ENCODE measurements around the gene KLHL22.
"Not testable (repeated sequence)": the region's sequence is repeated elsewhere in the genome, so short reads cannot be mapped to it uniquely, and the experiment has no call there.

Gene KLHL22, protein sequence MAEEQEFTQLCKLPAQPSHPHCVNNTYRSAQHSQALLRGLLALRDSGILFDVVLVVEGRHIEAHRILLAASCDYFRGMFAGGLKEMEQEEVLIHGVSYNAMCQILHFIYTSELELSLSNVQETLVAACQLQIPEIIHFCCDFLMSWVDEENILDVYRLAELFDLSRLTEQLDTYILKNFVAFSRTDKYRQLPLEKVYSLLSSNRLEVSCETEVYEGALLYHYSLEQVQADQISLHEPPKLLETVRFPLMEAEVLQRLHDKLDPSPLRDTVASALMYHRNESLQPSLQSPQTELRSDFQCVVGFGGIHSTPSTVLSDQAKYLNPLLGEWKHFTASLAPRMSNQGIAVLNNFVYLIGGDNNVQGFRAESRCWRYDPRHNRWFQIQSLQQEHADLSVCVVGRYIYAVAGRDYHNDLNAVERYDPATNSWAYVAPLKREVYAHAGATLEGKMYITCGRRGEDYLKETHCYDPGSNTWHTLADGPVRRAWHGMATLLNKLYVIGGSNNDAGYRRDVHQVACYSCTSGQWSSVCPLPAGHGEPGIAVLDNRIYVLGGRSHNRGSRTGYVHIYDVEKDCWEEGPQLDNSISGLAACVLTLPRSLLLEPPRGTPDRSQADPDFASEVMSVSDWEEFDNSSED

DNA sequence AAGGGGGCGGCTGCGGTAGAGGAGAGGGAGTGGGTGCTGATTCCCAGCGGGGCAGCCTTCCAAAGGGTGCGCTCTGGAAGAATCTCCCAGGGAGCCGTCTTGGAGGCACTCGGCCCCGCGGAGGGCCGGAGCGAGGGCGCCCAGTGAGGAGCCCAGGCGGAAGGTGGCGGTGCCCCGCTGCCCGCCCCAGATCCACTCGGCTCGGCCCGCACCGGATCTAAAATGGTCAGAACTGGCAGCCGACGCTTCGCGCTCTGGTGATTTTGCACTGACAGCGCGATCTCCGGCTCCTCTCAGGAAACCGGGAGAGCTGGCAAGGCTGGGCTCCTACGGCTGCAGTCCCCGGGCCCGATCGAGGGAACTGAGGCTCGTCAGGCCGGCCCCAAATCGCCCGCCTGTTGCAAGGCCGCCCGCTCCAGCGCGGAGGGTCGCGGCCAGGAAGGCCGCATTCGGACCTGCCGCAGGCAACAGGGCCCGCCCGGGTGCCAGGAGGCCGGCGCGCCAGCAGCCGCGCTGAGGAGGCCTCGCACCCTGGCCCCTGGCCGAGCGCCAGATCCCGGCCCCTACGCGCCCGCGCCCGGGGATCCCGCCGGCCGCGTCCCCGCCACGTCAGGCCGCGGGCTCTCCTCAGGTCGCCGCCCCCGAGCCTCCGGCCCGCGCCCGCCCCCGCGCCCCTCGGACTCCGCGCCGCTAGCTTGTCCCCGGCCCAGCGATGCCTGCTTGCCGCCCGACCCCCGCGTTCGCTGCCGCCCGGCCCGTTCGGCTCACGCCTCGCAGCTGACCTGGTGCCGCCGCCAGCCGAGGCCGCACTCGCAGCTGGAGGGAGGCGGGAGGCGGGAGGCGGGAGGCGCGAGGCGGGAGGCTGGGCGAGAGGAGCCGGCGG is at the start of gene KLHL22:
TSS of gene KLHL22 (minus strand) at position 818 of the 883 bp plus-strand sequence. CDS start 6,584 bp downstream, outside the sequence.
- no peak for FAIRE-seq
- peak; percentile 59; the same call in 1 of the 2 replicates for TF ChIP-seq POLR2A (IDR thresholded peaks at IDR 0.05; ENCODE audit: low read depth, low read length)

DNA sequence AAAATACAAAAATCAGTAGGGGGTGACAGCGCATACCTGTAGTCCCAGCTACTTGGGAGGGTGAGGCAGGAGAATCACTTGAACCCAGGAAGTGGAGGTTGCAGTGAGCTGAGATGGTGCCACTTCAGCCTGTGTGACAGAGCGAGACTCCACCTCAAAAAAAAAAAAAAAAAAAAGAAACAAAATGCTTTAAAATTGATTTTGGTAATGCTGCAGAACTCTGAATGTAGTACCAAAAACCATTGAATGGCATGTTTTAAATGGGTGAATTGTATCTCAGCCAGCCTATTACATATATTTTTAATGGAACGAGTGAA is 49.7 kb upstream of the KLHL22 start:
- DNase-seq (ENCODE audit: insufficient read length, low spot score); FAIRE-seq: not testable (repeated sequence)

More for the DNA sequence above, at the start of gene KLHL22:
- DNase-seq (ENCODE audit: insufficient read length, low spot score), result peak; percentile 44

DNA sequence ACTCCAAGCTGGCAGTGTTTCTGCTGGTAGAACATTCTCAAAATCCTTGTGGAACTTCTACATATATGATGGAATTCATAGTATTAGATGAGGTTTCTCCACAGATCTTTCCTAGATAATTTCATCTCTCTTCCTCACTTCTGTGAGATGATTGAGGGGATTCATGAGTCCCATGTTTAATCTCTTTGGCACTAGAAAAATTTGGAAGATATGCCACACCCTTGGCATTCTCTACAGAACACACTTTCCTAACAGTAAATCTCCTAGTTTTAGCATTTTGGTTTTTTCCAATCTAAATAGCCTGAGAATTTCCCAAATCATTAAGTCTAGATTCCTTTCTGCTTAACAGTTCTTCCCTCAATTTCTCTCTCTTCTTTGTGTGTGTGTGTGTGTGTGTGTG is 47.1 kb upstream of the KLHL22 start:
- TF ChIP-seq POLR2A (IDR thresholded peaks at IDR 0.05; ENCODE audit: low read depth, low read length), result no peak
- DNase-seq (ENCODE audit: insufficient read length, low spot score) (no peak), FAIRE-seq (no peak)

DNA sequence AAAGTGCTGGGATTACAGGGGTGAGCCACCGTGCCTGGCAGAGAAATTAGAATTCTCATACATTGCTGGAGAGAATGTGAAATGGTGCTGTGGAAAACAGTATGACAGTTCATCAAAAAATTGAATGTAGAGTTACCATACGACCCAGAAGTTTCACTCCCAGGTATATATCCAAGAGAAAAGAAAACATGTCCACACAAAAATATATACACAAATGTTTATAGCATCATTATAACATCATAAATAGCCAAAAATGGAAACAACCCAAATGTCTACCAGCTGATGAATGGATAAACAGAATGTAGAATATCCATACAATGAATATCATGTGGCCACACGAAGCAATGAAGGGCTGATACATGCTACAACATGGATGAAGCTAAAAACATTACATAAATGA is 46.5 kb upstream of the KLHL22 start:
- TF ChIP-seq POLR2A (IDR thresholded peaks at IDR 0.05; ENCODE audit: low read depth, low read length), result no peak
- no peak for FAIRE-seq
- DNase-seq (ENCODE audit: insufficient read length, low spot score), result no peak

DNA sequence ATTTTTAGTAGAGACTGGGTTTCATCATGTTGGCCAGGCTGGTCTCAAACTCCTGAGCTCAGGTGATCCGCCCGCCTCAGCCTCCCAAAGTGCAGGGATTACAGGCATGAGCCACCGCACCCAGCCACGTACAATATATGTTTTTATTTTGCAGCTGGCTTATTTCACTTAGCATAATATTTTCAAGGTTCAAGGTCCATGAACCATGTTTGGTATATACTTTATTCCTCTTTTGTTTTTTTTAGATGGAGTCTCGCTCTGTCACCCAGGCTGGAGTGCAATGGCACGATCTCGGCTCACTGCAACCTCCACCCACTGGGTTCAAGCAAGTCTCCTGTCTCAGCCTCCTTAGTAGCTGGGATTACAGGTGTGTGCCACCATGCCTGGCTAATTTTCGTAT is 43.3 kb upstream of the KLHL22 start:
- not testable (repeated sequence) for FAIRE-seq; DNase-seq (ENCODE audit: insufficient read length, low spot score)

DNA sequence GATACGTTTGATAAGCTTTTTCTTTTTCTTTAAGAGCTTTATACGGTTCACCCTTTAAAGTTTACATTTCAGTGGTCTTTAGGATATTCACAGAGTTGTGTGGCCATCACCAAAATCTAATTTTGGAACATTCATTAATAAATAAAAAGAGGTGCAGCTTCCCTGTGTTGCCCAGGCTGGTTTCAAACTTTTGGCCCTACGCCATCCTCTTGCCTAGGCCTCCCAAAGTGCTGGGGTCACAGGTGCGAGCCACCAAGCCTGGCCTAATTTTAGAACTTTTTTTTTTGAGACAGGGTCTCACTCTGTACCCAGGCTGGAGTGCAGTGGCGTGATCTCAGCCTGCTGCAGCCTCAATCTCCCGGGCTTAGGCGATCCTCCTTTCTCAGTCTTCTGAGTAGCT is 42.4 kb upstream of the KLHL22 start:
- TF ChIP-seq POLR2A (IDR thresholded peaks at IDR 0.05; ENCODE audit: low read depth, low read length), result no peak
- FAIRE-seq (no peak), DNase-seq (ENCODE audit: insufficient read length, low spot score) (no peak)

DNA sequence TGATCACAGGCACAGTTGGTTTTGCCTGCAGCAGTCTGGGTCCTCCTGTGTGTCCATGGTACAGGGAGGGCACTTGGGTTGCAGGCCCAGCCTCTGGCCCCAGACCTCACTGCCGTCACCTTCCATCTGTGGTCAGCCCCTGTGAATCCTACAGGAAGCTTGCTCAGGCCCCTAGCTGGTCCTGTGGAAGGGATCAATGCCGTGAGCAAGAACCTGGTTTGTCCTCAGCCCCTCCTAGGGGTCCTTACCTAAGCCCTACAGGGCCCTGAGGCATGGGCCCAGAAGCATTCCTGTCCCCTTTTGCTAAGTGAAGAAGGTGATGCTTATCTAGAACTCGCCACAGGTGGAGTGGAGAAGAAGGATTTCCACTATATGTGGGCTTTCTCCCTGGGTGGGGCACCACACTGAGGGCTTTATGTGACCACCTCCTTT is 41.7 kb upstream of the KLHL22 start:
- no peak for DNase-seq (ENCODE audit: insufficient read length, low spot score)
- TF ChIP-seq POLR2A (IDR thresholded peaks at IDR 0.05; ENCODE audit: low read depth, low read length), result no peak
- FAIRE-seq, result no peak

DNA sequence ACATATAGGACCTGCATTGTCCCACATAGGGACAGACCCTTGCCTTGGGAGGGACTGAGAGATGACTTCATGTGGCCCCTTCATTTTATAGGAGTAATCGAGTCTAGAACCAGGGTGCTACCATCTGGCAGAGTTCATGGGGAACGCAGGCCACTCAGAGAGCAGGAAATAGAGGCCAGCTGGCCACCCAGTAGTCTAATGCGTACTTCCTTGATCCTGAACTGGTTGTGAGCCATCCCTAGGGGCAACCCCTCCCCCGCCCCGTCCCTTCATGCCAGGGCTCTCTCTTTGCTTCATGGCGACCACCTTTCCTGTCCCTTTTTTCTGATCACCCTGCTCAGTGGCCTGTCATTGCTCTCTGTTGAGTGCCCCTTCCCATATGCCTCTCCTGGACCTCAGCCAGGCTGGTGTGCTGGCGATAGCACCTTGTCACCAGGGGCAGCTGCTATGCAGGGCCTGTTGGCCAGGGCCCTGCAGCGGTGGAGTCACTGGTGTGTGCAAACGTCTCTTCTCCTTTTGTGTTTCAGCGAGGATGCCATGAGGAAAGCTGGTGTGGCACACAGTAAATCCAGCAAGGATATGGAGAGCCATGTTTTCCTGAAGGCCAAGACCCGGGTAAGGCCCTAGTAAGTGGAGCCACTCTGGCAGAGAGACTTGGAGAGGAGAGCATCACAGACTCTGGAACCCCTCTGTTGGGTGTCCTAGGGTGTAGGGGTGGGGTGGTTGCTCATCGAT is 41.2 kb upstream of the KLHL22 start:
- no peak for TF ChIP-seq POLR2A (IDR thresholded peaks at IDR 0.05; ENCODE audit: low read depth, low read length)
- FAIRE-seq (no peak), DNase-seq (ENCODE audit: insufficient read length, low spot score) (no peak)

DNA sequence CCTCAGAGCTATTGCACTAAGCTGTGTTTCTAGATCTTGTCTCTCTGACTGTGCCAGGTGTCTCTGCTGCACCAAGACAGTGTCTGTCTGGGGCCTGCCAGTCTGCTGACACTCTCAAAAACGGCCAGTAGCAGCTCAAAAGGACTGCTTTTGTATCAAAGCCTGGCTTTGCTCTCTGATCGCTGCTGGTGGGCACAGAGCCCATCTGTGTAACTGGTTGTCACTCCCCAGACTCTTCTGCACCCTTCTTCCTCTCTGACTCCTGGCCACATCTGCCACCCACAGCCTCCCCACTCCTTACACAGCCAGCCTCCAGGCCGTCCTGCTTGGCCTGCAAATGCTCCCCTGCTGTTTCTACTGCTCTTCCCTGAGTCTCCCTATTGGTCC is 38.3 kb upstream of the KLHL22 start:
- no peak for TF ChIP-seq POLR2A (IDR thresholded peaks at IDR 0.05; ENCODE audit: low read depth, low read length)
- FAIRE-seq (no peak), DNase-seq (ENCODE audit: insufficient read length, low spot score) (no peak)

DNA sequence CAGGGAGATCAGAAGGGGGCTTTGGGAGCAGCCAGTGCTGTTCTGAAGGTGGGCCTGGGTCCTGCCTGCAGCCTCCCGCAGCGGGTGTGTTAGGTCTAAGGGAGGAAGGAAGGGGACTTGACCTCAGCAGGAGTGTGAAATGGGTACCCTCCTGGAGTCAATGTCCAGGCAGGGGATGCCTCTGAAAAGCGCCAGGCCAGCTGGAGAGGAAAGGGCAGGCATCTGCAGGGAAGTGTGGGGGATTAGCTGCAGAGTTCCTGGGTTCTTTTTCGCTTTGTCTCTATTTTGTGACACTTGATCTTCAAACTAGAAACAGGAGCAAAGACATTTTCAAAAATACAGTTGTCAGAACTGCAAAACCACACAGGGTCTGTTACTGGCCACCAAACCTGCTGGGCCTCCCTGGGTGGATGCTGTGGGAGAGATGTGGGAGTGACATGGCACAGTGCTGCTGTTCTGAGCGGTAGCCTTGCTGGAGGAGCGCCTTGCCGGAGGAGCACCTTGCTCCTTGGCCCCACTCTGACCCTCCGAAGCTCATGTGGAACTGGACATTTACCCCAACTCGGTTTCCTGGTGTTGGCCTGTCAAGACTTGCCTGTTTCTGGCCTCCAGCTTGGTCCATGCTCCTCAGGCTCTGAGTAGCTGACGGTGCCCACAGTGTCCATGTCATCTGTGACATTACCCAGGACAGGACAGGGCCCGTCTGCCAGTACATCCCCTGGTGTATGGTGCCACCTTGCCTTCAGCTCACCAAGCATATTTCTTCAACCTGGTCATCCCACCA is 37.7 kb upstream of the KLHL22 start:
- no peak for DNase-seq (ENCODE audit: insufficient read length, low spot score)
- TF ChIP-seq POLR2A (IDR thresholded peaks at IDR 0.05; ENCODE audit: low read depth, low read length), result no peak
- no peak for FAIRE-seq

DNA sequence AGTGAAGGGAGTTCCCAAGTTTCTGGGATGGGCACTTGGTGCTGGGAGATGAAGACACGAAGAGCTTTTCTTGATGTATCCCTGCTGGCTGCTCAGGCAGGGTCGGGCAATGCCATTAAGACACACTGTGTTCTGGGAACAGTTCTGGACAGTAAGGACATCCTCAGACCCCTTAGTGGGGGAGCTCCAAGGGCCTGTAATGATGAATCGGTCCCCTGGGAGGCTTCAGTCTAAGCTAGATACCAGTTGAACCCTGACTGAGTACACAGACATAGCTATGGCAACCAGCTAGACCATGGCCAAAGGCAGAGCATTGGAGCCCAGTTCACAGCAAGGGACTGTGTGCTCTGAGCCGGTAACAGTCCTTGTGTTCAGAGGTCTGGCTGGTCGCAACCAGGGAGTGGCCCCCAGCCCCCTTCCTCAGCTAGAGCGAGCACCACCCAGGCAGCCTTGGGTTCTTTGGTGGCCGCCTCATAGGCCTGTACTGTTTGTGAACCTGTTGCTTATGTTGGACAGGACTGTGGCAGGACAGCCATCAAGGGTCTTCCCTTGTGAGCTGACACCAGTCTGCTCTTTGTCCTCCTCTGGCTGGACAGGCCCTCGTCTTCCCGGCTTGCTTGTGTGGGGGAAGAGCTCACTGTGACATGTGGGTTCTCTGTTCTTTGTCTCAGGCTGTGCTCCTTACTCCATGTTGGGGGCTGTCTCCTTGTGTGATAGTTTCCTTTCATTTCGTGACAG is 36.8 kb upstream of the KLHL22 start:
- no peak for TF ChIP-seq POLR2A (IDR thresholded peaks at IDR 0.05; ENCODE audit: low read depth, low read length)
- FAIRE-seq, result no peak
- no peak for DNase-seq (ENCODE audit: insufficient read length, low spot score)

DNA sequence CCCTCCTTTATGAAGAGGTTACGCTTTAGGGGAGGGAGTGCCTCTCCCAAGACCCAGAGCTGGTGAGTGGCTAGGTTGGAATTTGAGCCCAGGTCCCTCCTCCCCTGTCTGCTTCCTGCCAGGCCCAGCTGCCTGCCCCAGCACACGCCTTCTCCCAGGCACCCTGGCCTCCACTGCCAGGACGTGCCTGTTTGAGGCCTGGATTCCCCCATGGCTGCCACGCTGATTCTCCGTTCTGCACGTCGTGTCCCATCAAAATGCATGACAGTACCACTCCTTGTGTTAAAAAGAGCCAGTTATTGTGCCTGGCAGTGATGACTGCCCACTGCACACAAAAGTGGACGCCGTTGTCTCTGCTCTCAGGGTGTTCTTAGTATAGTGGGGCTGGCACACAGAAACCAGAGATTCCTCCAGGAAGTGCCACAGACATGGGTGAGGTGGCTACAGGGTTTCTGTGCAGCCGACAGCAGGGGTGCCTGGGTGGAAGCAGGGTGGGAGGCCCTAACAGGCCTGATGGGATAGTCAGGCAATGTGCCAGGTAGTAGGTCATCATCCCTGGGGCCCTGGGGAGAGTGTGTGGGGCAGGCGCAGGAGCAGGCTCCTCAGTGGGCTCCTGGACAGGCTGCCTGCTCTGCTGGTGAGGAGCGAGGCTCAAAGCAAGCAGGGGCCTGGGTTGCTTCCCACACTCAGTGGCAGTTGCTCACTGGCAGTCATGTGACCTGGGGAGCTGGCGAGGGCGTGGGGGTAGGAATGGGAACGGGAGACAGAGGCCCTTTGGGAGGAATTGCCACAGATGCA is 36.0 kb upstream of the KLHL22 start:
- FAIRE-seq, result peak; percentile 11
- TF ChIP-seq POLR2A (IDR thresholded peaks at IDR 0.05; ENCODE audit: low read depth, low read length), result peak; percentile 28; the same call in 1 of the 2 replicates
- DNase-seq (ENCODE audit: insufficient read length, low spot score), result peak; percentile 64
